Stimulated activated CD4-positive, alpha-beta T cell treated with anti-CD3 and anti-CD28 coated beads, Interleukin-4, amount 100 ng/mL, for 24 hours (primary cell): ENCODE data around the gene MYCN.

Experiments used
- DNase-seq: peaks from one replicate; pipeline ENCODE4 v3.0.0-alpha.2; 2020

Gene MYCN

DNA sequence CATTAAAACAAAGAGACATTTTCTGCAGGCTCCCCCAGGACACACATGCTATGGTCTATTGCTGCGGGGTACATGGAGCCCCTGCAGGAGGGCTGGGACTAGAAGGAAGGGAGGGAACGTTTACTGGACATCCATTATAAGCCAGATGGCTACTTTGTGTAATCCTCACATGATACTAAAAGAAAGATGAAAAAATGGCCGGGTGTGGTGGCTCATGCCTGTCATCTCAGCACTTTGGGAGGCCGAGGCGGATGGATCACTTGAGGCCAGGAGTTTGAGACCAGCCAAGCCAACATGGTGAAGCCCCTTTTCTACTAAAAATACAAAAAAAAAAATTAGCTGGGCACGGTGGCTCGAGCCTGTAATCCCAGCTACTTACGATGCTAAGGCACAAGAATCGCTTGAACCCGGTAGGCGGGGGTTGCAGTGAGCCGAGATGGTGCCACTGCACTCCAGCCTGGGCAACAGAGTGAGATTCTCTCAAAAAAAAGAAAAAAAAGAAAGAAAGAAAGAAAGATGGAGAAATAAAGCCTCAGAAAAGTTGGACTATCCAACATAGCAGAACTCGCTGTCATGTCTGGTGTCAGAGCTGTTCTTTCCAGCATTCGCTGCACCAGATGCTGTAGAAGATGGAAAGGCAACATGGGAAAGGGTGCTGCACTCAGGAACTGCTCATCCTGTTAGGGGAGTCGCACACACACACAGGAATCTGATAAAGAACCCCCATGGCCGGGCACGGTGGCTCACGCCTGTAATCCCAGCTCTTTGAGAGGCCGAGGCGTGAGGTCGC, 7.8 kb upstream of the MYCN start:
- no peak for DNase-seq

- no peak for DNase-seq
Observed at GRCh38 chr2:15933184-15933845, 7.0 kb upstream of the MYCN start.

DNA sequence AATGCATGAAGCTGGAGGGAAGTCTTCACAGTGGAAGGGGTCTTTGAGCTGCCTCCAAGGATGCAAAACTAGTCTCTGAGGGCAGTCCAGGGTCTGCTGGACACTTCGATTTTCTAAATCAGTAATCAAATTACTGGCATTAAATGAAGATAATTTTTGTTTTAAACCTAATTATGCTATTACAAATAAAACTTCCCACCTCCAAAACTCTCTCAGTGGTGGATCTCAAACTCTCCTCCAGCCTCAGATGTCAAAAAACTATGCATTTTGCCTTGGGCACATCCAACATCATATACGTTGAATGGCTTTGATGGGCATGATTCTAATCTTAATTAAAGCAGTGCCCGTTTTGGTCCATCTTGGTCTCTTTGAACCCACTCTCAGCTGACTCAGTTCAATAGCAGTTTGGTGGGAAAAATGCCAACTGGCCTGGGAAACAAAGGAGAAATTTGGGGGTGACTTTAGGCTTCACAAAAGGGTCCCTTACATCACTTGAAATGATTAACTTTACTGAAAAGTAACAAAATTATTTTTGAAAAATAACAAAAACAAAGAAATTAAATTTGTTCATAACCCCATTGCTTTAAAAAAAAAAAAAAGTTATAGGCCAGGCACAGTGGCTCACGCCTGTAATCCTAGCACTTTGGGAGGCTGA, 5.9 kb upstream of the MYCN start:
- no peak for DNase-seq

DNA sequence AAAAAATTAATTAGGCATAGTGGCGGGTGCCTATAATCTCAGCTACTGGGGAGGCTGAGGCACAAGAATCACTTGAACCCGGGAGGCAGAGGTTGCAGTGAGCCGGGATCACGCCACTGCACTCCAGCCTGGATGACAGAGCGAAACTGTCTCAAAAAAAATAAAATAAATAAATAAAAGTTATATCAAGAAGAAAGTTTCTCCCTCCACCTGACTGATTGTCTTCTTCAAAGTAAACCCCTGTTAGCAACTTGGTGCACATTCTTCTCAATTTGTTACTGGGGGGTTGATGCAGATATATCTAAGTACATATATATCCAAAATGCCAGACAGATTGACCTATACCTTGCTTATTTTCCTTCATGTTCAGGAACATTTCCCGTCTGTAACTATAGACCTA, 5.2 kb upstream of the MYCN start:
- no peak for DNase-seq

- no peak for DNase-seq
Observed at GRCh38 chr2:15935675-15936074, 4.7 kb upstream of the MYCN start.

DNA sequence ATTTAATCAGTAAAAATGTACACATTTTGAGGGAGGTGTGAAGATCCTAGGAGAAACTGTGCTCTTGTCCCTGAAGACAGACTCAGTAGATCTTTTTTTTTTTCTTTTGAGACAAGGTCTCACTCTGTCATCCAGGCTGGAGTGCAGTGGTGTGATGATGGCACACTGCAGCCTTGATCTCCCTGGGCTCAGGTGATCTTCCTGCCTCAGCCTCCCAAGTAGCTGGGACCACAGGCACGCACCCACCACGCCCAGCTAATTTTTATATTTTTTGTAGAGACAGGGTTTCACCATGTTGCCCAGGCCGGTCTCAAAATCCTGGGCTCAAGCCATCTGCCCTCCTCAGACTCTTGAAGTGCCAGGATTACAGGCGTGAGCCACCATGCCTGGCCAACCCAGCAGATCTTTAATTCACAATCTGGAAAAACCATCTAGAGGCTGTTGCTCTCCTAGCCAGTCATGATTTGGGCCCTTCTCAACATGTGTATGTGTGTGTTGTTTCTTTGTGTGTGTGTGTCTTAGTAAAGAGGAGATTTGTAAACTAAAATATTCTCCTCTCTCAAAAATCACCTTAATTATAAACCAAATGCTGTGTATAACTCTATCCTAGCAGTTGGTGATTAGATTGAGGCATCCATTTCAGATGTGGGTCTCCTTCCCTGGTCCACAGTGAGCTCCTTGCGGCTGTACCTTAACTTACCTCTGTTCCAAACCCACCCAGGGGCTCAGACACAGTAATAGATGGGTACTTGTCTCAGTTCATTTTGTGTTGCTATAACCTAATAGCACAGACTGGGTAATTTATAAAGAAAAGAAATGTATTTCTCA, 3.9 kb upstream of the MYCN start:
- DNase-seq: no peak

DNA sequence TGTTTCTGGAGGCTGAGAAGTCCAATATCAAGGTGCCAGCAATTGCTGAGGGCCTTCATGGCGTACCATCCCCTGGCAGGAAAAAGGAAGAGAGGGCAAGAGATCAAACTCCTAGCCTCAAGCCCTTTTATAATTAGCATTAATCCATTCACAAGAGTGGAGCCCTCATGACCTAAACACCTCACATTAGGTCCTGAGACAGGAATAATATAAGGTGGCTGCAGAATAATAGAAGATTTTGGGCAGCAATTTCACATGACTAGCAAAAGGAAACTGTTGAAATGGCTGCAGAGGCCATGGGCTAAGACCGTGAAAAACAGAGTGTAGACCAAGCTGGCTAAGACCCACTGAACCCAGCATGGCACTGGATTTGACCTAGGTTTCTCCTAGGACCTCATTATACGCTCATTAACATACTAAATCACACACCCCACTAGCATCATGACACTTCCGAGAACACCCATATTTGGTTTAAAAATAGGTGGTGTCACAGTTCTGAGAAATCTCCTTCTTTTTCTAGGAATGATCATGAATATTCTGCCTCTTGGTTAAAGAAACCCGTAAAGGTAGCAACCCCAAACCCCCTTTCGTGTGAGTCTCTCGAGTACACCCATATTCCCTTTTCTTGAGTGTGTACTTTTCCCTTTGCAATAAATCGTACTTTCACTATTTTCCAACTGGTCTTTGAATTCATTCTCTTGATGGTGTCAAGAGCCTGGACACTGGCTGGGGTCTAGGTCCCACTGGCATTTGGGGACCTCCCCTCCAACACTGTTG, 3.1 kb upstream of the MYCN start:
- DNase-seq: no peak

DNA sequence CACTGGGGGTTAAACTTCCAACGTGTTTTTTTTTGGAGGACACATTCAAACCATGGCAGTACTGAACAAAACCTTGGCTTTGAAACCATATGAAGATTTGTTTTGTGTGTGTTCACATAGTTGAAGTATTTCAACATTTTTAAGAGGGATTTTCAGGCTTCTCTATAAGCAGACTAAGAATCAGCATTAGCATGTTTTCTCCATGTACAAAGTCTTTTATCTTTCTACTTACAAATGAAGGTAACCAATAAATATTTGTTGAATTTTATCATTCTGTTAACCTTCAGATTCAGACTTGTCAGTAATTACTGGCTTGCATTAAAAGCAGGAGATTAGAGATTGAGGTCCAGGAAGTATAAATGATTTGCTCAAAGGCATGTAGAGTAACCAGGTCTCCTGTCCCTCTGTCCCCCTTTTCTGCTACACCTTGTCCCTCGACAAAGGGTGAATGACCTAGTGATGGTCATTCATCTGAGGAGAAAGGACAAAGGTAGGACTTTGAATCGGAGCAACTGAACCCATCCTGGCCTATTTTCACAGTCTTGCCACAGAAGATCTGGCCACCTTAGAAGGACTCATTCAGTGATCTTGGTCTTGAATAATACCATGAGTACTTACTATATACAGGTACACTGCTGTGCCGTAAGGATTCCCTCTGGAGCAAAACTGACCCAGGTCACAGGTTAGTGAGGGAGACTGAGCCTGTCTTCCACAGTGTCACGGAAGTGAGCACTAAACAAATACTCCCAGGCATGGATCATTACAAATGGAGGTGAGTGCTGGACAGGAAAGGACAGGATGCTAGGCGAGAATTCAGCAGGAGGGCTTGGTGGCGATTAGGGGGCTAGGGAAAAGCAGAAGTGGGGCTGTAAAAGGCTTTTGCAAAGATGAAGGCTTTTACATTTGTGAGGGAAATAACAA, 2.2 kb upstream of the MYCN start:
- no peak for DNase-seq

DNA sequence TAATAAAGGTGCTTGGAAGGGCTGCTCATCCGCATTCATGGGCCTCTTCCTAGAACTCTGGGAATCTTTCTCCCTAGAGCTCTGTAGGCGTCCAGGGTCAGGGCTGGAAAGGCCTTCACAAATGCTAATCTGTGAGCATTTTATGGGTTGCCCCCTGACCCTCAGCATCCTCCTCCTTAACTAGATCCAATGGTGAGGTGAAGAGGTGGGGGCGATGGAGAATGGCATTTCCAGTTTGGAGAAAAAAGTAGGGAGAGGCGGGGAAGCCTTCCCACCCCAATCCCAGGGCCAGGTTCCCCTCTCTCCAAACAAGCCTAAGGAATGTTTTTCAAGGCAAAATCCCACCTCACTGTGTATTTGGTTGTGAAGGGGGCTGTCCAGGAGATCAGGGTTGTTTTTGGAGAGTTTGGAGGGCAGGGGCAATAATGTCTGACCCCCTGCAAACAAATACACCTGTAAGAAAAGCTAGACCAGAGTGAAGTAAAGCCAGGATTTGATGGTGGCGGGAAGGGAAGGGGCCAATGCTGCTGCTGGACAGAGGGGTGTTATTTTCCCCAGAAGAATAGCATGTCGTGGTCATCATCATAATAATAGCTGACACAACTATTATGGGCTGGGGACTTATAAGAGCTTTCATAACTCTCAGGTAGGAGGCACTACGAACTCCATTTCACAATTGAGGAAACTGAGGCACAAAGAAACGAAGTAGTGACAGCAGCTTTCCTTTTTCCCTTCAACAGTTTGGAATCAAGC, 1.4 kb upstream of the MYCN start:
- no peak for DNase-seq

GRCh38 chr2:15939556-15939853, 845 bp upstream of the MYCN start:
- DNase-seq: no peak

DNA sequence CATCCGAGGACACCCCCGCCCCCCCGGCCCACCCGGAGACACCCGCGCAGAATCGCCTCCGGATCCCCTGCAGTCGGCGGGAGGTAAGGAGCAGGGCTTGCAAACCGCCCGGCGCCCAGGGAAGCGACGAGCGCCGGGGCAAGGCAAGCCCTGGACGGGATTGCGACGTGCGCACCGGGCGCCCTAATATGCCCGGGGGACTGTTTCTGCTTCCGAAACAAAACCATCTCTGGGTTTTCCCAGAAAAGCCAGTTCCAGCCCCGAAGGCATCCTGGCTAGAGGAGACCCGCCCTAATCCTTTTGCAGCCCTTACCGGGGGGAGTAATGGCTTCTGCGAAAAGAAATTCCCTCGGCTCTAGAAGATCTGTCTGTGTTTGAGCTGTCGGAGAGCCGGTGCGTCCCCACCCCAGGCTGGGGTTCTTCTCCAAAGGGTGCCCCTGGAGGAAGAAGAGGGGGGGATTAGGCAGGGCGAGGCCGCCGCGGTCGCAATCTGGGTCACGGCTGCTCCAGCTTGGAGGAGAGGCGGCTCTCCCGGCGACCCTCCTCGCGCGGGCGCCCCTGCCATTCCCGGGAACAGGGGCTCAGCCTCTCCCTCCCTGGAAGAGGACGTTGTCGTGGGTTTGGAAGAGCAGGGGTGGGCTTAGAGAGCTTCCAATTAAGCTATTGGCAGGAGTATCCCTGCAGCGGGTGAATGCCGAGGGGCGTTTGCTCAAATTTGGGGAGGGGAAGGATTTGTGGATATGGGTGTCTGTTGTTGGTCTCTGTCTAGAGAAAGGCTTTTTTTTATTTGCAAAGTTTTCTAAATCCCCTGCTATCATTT, 521 bp downstream of the MYCN start:
- DNase-seq: no peak

GRCh38 chr2:15941481-15941850, 1.1 kb downstream of the MYCN start:
- no peak for DNase-seq

GRCh38 chr2:15941871-15942710, 1.7 kb downstream of the MYCN start:
- DNase-seq: no peak

DNA sequence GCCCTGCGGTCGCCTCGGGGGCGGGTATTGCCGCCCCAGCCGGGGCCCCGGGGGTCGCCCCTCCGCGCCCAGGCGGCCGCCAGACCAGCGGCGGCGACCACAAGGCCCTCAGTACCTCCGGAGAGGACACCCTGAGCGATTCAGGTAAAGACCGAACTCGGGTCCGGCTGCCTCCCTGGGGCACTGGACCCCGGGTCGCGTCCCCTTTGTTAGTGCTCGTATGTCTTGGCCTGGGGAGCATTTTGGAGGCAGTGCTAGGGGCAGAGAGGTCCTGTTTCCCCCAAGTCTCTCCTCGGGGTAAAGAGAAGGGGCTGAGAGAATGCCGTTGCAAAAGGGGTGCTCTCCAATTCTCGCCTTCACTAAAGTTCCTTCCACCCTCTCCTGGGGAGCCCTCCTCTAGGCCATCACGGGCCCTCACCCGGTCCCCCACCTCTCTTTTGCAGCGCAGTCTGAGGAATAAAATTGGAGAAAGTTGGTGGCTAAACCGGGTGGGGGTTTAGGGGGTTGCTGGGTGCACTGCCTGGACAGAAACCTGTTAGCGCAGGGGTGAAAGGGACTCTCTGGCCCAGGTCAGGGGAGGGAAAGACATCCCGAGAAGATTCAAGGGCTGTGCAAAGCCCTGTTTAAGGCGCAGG, 2.5 kb downstream of the MYCN start:
- DNase-seq: no peak

- DNase-seq: no peak
Observed at GRCh38 chr2:15943378-15944280, 3.3 kb downstream of the MYCN start.

GRCh38 chr2:15944325-15945017, 4.1 kb downstream of the MYCN start:
- DNase-seq: no peak
